OCI-LY7 (cell line): ENCODE measurements around the gene HCFC2. TPM values are rescaled to one million over a fixed set of nuclear protein-coding genes. Genes with fewer than 3 reads are reported as not detected.
A peak's percentile ranks its signal among the peaks of the same experiment; 100 is the strongest.

Source experiments
- BruUV-seq: library from RNA; stranded (reverse); fragments of 400-500 nt; replicated peaks from 2 replicates; lab custom pipeline; 2021; lab: Mats Ljungman, UMichigan
- CTCF ChIA-PET: fragments of 300-600 bp; sonication (Branson Sonifier 250); formaldehyde crosslinking; loops from one replicate; lab custom pipeline; 2022; ENCODE audit warnings: antibody characterized with exemption; ENCODE audit not compliant: unreplicated experiment; lab: Charles Lee
- POLR2A ChIA-PET: fragments of 300-600 bp; sonication (Branson Sonifier 250); formaldehyde crosslinking; loops from one replicate; lab custom pipeline; 2022; ENCODE audit warnings: antibody characterized with exemption; lab: Charles Lee
- DNase-seq: peaks from one replicate; pipeline ENCODE4 v3.0.0-alpha.2; 2015; ENCODE audit warnings: low spot score
- H2AFZ ChIP-seq: fragments of 200-600 bp; sonication (generic), shearing (Covaris generic); 2 replicates; pipeline ENCODE4 v1.6.1; 2014; ENCODE audit warnings: mild to moderate bottlenecking, antibody characterized with exemption, low read length, moderate library complexity
- H3K27ac ChIP-seq: fragments of 200-600 bp; sonication (generic); 2 replicates; pipeline ENCODE4 v1.5.1; 2014; ENCODE audit warnings: mixed run types, low read depth, mild to moderate bottlenecking, moderate library complexity, low read length, inconsistent platforms; ENCODE audit not compliant: poor library complexity, severe bottlenecking
- H3K36me3 ChIP-seq: fragments of 200-600 bp; sonication (generic); 2 replicates; pipeline ENCODE4 v1.6.1; 2014; ENCODE audit warnings: mild to moderate bottlenecking, antibody characterized with exemption, low read length, moderate library complexity, mixed read lengths; ENCODE audit not compliant: insufficient read depth
- H3K4me1 ChIP-seq: fragments of 200-600 bp; sonication (generic); 2 replicates; pipeline ENCODE4 v1.5.1; 2014; ENCODE audit warnings: mild to moderate bottlenecking, low read length; ENCODE audit not compliant: insufficient read depth, poor library complexity, severe bottlenecking
- H3K4me2 ChIP-seq: fragments of 200-600 bp; sonication (generic); 2 replicates; pipeline ENCODE4 v1.6.1; 2014; ENCODE audit warnings: mild to moderate bottlenecking, low read length
- H3K4me3 ChIP-seq: fragments of 200-600 bp; sonication (generic); 2 replicates; pipeline ENCODE4 v1.5.1; 2014; ENCODE audit warnings: mild to moderate bottlenecking, low read depth, low read length; ENCODE audit not compliant: poor library complexity, severe bottlenecking
- H3K79me2 ChIP-seq: fragments of 200-600 bp; sonication (generic); 2 replicates; pipeline ENCODE4 v1.6.1; 2016; ENCODE audit warnings: low read depth, mild to moderate bottlenecking, low read length, moderate library complexity, mixed read lengths; ENCODE audit not compliant: insufficient read depth
- H3K9me2 ChIP-seq: fragments of 200-600 bp; sonication (generic); 2 replicates; pipeline ENCODE4 v1.6.1; 2016; ENCODE audit warnings: mild to moderate bottlenecking, low read length, mixed read lengths; ENCODE audit not compliant: insufficient read depth
- H3K9me3 ChIP-seq: fragments of 200-600 bp; sonication (generic); 2 replicates; pipeline ENCODE4 v1.6.1; 2014; ENCODE audit warnings: mild to moderate bottlenecking, mixed run types, low read length, mixed read lengths
- H4K20me1 ChIP-seq: fragments of 200-600 bp; sonication (generic); 2 replicates; pipeline ENCODE4 v1.6.1; 2014; ENCODE audit warnings: mild to moderate bottlenecking, antibody characterized with exemption, low read length, moderate library complexity, mixed read lengths; ENCODE audit not compliant: insufficient read depth
- CTCF ChIP-seq: fragments of 200-600 bp; sonication (generic); conservative IDR thresholded peaks from 2 replicates; pipeline ENCODE4 v1.5.1; 2014; ENCODE audit warnings: mild to moderate bottlenecking, antibody characterized with exemption, low read length, moderate library complexity, mixed read lengths
- EZH2phosphoT487 ChIP-seq: fragments of 200-600 bp; sonication (generic); IDR thresholded peaks from 2 replicates; pipeline ENCODE4 v1.6.1; 2018; ENCODE audit warnings: low read depth, borderline replicate concordance, mild to moderate bottlenecking, mixed run types, antibody characterized with exemption, low read length, moderate library complexity, mixed read lengths
- intact Hi-C: fragments of 100-400 bp; cut with micrococcal nuclease; formaldehyde crosslinking; loops from one replicate; pipeline ENCODE4 v1.10.0; 2022; ENCODE audit not compliant: unreplicated experiment
- total RNA-seq, 2 experiments: library from RNA; depleted of rRNA in 1 of 2; stranded (reverse); fragments of >200 nt in 1 of 2; shearing (Covaris generic) in 1 of 2; gene quantifications; 2 replicates each; pipeline ENCODE4 v1.2.3, GENCODE V29; 2014 to 2022

HCFC2 gene
- total RNA-seq, 2 experiments from 2014 or later: 8.7 to 11.8 TPM

GRCh38 chr12:104133321-104133720 is 69.0 kb downstream of the HCFC2 start:
- ChIA-PET POLR2A (interaction anchor here (0.9 to 1.4 kb wide), 3 partner anchors 24 to 168 kb away, joined by 3 to 4 read pairs (median 3); no protein-coding TSS in a partner anchor), CTCF (no interaction called here)
- no peak for TF ChIP-seq EZH2phosphoT487
- TF ChIP-seq CTCF: no peak
- intact Hi-C loops: no loop called here
- no peak for DNase-seq
- H3K9me2 ChIP-seq: no peaks in the 10 kb centered on the region
- H3K4me3 ChIP-seq: no peak overlapping the region
- peaks cover 23% of the 10 kb centered on the region for H3K79me2 ChIP-seq
- no peak overlapping the region for H3K27ac ChIP-seq
- H2AFZ ChIP-seq: no peak overlapping the region
- H3K4me1 ChIP-seq: peaks cover 24% of the 10 kb centered on the region
- BruUV-seq: no TSS peak
- no peaks in the 10 kb centered on the region for H3K9me3 ChIP-seq
- peaks cover 66% of the 10 kb centered on the region for H3K36me3 ChIP-seq
- no peak overlapping the region for H3K4me2 ChIP-seq
- 0 out of 2 replicates have a peak, but pooled peaks cover 3% of the 10 kb centered on the region for H4K20me1 ChIP-seq

DNA sequence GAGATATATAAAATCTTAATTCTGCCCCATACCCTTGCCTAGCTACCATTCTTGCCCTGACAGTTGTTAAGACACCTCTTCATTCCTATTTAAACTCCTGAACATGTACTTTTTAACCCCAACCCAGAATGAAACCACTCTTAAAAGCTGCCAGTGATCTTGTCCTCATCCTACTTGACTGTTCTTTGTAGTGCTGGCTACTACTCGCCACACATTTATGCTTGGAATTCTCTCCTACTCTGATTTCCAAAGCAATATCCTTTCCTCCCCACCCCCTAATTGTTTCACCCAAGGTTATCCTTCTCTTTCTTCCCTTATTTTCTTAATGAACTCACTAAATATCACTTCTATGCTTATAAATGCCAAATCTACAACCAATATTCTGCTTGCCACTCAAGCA is 69.5 kb downstream of the HCFC2 start:
- DNase-seq: no peak
- peaks cover 30% of the 10 kb centered on the region for H3K4me1 ChIP-seq
- intact Hi-C loops: no loop called here
- no TSS peak for BruUV-seq
- TF ChIP-seq EZH2phosphoT487 (no peak), CTCF (no peak)
- H3K9me3 ChIP-seq: no peaks in the 10 kb centered on the region
- 0 out of 2 replicates have a peak, but pooled peaks cover 3% of the 10 kb centered on the region for H4K20me1 ChIP-seq
- ChIA-PET CTCF (no interaction called here), POLR2A (interaction anchor here (0.9 to 1.4 kb wide), 3 partner anchors 25 to 169 kb away, joined by 3 to 4 read pairs (median 3); no protein-coding TSS in a partner anchor)
- peaks cover 62% of the 10 kb centered on the region for H3K36me3 ChIP-seq
- no peak overlapping the region for H2AFZ ChIP-seq
- no peaks in the 10 kb centered on the region for H3K9me2 ChIP-seq
- no peak overlapping the region for H3K27ac ChIP-seq
- H3K4me3 ChIP-seq: no peak overlapping the region
- H3K4me2 ChIP-seq: no peak overlapping the region
- H3K79me2 ChIP-seq: peaks cover 23% of the 10 kb centered on the region

DNA sequence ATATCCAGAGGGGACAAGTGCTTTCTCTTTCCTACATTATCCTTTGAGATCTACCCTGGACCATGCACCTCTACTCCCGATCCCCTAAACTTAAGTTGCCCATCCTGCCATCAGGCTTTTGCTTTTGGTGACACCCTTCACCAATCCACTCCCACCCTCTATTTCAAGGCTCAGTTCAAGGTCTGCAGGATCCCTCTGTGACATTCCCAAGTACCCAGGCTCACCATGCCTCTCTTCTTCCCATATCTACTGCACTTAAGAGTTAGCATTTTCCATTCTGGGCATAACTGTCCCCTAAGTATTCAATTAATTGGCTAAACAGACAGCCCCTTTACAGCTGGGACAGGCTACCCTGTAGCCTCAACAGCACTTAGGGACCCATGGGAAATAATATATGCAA is 70.6 kb downstream of the HCFC2 start:
- H2AFZ ChIP-seq: no peak overlapping the region
- TF ChIP-seq CTCF (no peak), EZH2phosphoT487 (no peak)
- DNase-seq: no peak
- no peak overlapping the region for H3K27ac ChIP-seq
- H3K36me3 ChIP-seq: peaks cover 52% of the 10 kb centered on the region
- no peaks in the 10 kb centered on the region for H3K9me2 ChIP-seq
- H3K79me2 ChIP-seq: peaks cover 23% of the 10 kb centered on the region
- 0 out of 2 replicates have a peak, but pooled peaks cover 3% of the 10 kb centered on the region for H4K20me1 ChIP-seq
- ChIA-PET CTCF (no interaction called here), POLR2A (no interaction called here)
- no peak overlapping the region for H3K4me3 ChIP-seq
- no TSS peak for BruUV-seq
- intact Hi-C loops: loop anchor here (5.0 kb wide), 2 partner anchors 178 to 203 kb away; partner anchors contain the start of gene HSP90B1
- peak overlapping the region; percentile 94 for H3K4me2 ChIP-seq
- H3K4me1 ChIP-seq: peaks cover 31% of the 10 kb centered on the region
- no peaks in the 10 kb centered on the region for H3K9me3 ChIP-seq
